Measurements from ENCODE around the gene PTX3. TPM values are rescaled to one million over a fixed set of nuclear protein-coding genes. Genes with fewer than 3 reads are reported as not detected.

Gene PTX3
- total RNA-seq: 10 to 100 TPM; 13.5 to 16.5 TPM

DNA sequence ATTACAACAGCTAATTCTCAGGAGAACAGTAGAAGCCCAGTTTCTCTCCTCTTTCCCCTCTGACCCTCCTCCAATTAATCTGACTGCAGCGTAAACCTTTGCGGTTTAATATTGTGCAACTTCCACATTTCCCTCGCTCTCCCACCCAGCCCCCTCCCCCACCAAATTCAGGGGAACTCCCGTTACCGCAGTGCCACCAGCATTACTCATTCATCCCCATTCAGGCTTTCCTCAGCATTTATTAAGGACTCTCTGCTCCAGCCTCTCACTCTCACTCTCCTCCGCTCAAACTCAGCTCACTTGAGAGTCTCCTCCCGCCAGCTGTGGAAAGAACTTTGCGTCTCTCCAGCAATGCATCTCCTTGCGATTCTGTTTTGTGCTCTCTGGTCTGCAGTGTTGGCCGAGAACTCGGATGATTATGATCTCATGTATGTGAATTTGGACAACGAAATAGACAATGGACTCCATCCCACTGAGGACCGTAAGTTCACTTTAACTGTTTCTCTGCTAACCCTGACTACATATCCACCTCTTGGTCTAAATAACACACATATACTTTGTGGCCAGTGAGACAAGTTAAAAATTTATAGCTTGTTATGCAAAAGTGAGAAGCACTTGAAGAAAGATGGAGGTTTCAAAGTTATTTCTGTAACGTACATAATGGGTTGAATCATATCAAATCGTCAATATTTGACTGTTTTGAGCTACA lies at the start of gene PTX3:
TSS of gene PTX3 (plus strand) at position 268 of the 709 bp plus-strand sequence. CDS start at position 352, 84 bp downstream.
- ATAC-seq (peak; percentile 39), DNase-seq (peak; percentile 15 to 56 (median 30))
- H3K9me3 ChIP-seq: no peaks in the 10 kb centered on the region
- peaks cover 21% of the 10 kb centered on the region for H3K4me1 ChIP-seq
- no peaks in the 10 kb centered on the region for H3K27me3 ChIP-seq
- no peaks in the 10 kb centered on the region for H3K36me3 ChIP-seq (replicated peaks in 1 of 2; ENCODE audit: insufficient read depth in 1 of 2, low read depth in 2 of 2)
- TF ChIP-seq POLR2A (IDR thresholded peaks at IDR 0.05): peak in 2 of 3 donors; percentile 19 to 29
- TF ChIP-seq, protein P1, sequence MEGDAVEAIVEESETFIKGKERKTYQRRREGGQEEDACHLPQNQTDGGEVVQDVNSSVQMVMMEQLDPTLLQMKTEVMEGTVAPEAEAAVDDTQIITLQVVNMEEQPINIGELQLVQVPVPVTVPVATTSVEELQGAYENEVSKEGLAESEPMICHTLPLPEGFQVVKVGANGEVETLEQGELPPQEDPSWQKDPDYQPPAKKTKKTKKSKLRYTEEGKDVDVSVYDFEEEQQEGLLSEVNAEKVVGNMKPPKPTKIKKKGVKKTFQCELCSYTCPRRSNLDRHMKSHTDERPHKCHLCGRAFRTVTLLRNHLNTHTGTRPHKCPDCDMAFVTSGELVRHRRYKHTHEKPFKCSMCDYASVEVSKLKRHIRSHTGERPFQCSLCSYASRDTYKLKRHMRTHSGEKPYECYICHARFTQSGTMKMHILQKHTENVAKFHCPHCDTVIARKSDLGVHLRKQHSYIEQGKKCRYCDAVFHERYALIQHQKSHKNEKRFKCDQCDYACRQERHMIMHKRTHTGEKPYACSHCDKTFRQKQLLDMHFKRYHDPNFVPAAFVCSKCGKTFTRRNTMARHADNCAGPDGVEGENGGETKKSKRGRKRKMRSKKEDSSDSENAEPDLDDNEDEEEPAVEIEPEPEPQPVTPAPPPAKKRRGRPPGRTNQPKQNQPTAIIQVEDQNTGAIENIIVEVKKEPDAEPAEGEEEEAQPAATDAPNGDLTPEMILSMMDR (IDR thresholded peaks at IDR 0.05): no peak
- peak within 1 kb of the TSS in 3 of 4 donors; percentile 22 to 60 (median 28) for H3K27ac ChIP-seq
- WGBS, 2 donors: 31 to 32% methylated on average over 15 of the region's 15 CpGs
- intact Hi-C loops (cut with DNase I): no loop called here
- peak within 1 kb of the TSS; percentile 4 to 23 for H3K4me3 ChIP-seq

DNA sequence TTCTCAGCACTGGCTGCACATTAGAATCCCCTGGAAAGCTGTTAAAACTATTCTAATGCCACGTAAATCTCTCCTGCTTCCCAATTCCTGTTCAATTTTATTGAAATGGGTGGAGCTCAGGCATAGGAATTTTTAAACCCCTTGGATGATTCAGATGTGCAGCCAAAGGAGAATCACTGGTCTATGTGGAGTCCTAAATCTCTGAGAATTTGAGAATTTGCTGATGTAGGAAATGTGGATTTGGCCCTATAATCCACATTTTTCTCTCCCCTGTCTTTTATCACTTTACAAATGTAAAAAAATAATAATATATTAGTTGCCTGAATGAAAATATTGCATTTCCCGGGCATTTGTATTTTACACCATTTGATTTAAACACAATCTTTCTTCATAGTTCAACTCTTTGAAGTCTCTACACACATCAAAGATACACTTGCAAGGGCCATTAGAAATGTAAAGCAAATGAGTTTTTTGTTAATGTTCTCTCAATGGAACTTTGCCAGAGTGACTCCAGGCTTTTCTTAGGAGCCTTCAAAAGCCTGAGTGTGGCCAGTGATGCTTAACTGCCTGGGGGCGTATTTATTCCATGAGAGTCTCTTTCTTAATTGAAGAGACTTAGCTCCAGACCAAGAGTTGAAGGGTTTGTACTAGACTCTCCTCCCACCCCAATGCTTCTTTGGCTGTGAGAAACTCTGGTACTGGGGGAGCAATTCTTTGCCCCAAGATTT lies 48.8 kb upstream of the PTX3 start:
- 55 to 89% methylated on average over 3 of the region's 3 CpGs for WGBS, 2 donors
- Histone ChIP-seq H3K36me3 (replicated peaks in 1 of 2; ENCODE audit: insufficient read depth in 1 of 2, low read depth in 2 of 2) (no peaks in the 10 kb centered on the region), H3K27me3 (no peaks in the 10 kb centered on the region), H3K4me3 (no peak overlapping the region), H3K27ac (no peak overlapping the region), H3K4me1 (no peaks in the 10 kb centered on the region), H3K9me3 (no peaks in the 10 kb centered on the region)
- TF ChIP-seq, protein P1 (IDR thresholded peaks at IDR 0.05): no peak
- no peak for TF ChIP-seq POLR2A (IDR thresholded peaks at IDR 0.05)
- no peak for ATAC-seq
- intact Hi-C loops (cut with DNase I): no loop called here
- DNase-seq: no peak

DNA sequence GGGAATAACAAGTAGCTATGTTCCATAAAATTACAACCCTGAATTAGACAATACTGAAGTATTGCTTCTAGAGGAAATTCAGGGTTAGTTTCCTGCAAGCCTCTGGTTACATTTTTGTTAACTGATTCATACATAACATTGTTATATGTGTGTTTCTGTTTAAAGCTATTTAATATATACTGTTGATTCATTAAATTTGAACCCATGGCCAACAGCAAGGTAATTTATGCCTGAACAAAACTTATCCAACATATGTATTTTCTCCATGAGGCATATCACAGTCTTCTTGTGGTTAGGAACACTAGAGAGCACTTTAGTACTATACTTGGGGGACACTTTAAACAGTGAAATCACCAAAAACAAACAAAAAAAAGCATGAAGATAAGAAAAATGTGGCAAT lies 47.7 kb upstream of the PTX3 start:
- no peak for ATAC-seq
- intact Hi-C loops (cut with DNase I): no loop called here
- Histone ChIP-seq H3K27me3 (no peaks in the 10 kb centered on the region), H3K36me3 (replicated peaks in 1 of 2; ENCODE audit: insufficient read depth in 1 of 2, low read depth in 2 of 2) (no peaks in the 10 kb centered on the region), H3K4me3 (no peak overlapping the region), H3K4me1 (no peaks in the 10 kb centered on the region), H3K9me3 (no peaks in the 10 kb centered on the region), H3K27ac (no peak overlapping the region)
- TF ChIP-seq, protein P1 (IDR thresholded peaks at IDR 0.05): no peak
- TF ChIP-seq POLR2A (IDR thresholded peaks at IDR 0.05): no peak
- no peak for DNase-seq

DNA sequence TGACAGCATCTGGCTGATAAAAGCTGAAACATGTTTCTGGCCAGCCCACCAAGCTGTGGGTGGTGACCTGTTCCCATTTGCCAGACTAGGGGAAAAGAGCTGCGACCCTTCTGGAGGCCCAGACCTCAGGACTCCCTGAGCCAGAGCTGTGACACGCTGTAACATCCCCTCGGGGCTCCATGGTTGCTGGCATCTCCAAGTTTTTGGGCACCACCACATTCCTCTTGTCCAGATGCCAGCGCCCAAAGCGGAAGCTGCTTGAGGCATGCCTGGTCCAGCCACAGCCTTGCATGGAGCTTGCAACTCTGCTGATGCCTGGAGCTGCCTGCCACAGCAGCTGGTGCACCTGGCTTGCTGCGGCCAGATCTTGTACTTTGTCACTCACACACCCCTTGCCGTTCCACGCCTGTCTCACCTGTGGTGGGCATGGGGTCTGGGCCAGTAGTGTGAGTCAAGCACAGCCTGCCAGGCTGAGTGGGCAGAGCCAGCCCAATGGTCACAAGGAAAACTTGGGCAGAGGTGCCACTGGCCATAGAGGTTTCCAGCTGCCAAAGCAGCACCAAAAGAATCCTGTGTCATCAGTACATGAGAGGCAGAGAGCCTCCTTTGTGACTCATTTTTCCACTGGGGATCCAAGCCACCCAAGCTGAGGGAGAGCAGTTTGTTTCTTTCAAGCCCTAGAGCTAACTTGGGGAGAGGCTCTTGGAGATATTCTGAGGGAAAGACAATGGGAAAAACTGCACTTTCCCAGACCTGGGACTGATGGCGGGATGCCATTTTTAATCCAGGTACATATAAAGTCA lies 45.7 kb upstream of the PTX3 start:
- H3K27ac ChIP-seq: no peak overlapping the region
- H3K27me3 ChIP-seq: no peaks in the 10 kb centered on the region
- no peak overlapping the region for H3K4me3 ChIP-seq
- DNase-seq (no peak), ATAC-seq (no peak)
- WGBS, 2 donors: 93 to 98% methylated on average over 9 of the region's 9 CpGs
- no peaks in the 10 kb centered on the region for H3K36me3 ChIP-seq (replicated peaks in 1 of 2; ENCODE audit: insufficient read depth in 1 of 2, low read depth in 2 of 2)
- no peaks in the 10 kb centered on the region for H3K4me1 ChIP-seq
- TF ChIP-seq, protein P1 (IDR thresholded peaks at IDR 0.05): no peak
- TF ChIP-seq POLR2A (IDR thresholded peaks at IDR 0.05): no peak
- no peaks in the 10 kb centered on the region for H3K9me3 ChIP-seq
- intact Hi-C loops (cut with DNase I): no loop called here

Data from body of pancreas (tissue), 4 donors.